ENCODE measurements around the gene PALM3. TPM values are rescaled to one million over a fixed set of nuclear protein-coding genes. Genes with fewer than 3 reads are reported as not detected.

Gene PALM3
- total RNA-seq, 1 experiment from 2014 or later, result 3.3 TPM

DNA sequence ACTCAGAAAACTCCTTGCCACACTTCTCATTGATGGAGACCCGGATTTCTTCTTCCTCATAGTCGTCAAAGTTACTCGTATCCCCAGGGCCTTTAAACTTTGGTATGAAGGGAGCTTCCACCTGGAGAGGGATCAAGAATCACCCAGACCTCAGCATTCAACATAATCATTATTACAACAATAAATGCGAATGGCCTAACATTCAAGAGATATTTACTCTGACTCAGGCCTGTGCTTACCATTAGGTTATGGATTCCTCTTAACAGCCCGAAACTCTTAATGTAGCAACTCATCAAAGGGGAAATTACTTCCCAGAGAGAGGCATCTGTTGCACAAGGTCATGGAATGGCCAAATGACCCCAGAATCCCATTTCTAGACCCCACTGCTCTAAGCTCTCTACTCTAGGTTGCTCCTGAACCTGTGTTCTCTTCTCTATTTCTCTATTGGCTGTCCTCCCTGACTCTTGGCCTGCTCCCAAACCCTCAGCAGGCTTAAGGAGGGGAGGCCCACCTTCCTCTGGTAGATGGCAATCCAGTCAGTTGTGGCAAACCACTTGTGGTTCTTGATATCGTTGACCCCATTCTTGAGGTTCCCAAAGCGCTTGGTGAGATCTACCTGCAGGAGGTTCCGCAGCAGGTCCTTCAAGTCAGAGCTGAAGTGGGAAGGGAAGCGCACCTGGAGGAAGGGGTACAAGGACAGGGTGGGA lies 31.4 kb upstream of the PALM3 start:
- no peaks in the 10 kb centered on the region for H3K79me2 ChIP-seq (ENCODE audit: insufficient read depth, low read length)
- H3K27me3 ChIP-seq (ENCODE audit: insufficient read depth, low read length), result no peaks in the 10 kb centered on the region
- no peaks in the 10 kb centered on the region for H4K20me1 ChIP-seq (ENCODE audit: insufficient read depth)
- H3K9me2 ChIP-seq (ENCODE audit: insufficient read depth), result no peaks in the 10 kb centered on the region
- no peak overlapping the region for H3K27ac ChIP-seq (ENCODE audit: low read depth, low read length)
- TF ChIP-seq EZH2 (IDR thresholded peaks at IDR 0.05) (no peak), RAD21 (IDR thresholded peaks at IDR 0.05; ENCODE audit: low read depth) (no peak), YY1 (IDR thresholded peaks at IDR 0.05; ENCODE audit: extremely low read depth, insufficient replicate concordance, low read depth, low read length) (no peak), FOSL1 (IDR thresholded peaks at IDR 0.05; ENCODE audit: low read depth) (no peak), JUND (IDR thresholded peaks at IDR 0.05) (no peak), CBX3 (IDR thresholded peaks at IDR 0.05; ENCODE audit: low read depth) (peak; percentile 52; the same call in 1 of the 2 replicates), ZFX (IDR thresholded peaks at IDR 0.05) (no peak)
- TF ChIP-seq, protein P1, sequence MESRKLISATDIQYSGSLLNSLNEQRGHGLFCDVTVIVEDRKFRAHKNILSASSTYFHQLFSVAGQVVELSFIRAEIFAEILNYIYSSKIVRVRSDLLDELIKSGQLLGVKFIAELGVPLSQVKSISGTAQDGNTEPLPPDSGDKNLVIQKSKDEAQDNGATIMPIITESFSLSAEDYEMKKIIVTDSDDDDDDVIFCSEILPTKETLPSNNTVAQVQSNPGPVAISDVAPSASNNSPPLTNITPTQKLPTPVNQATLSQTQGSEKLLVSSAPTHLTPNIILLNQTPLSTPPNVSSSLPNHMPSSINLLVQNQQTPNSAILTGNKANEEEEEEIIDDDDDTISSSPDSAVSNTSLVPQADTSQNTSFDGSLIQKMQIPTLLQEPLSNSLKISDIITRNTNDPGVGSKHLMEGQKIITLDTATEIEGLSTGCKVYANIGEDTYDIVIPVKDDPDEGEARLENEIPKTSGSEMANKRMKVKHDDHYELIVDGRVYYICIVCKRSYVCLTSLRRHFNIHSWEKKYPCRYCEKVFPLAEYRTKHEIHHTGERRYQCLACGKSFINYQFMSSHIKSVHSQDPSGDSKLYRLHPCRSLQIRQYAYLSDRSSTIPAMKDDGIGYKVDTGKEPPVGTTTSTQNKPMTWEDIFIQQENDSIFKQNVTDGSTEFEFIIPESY (IDR thresholded peaks at IDR 0.05; ENCODE audit: extremely low read depth, insufficient replicate concordance, low read length), result no peak
- TF ChIP-seq, protein P2, sequence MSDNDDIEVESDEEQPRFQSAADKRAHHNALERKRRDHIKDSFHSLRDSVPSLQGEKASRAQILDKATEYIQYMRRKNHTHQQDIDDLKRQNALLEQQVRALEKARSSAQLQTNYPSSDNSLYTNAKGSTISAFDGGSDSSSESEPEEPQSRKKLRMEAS (IDR thresholded peaks at IDR 0.05), result no peak
- H3K4me3 ChIP-seq (replicated peaks in 1 of 2; ENCODE audit: low read depth in 1 of 2, low read length in 2 of 2), result no peak overlapping the region
- H3K4me2 ChIP-seq (ENCODE audit: low read length), result no peak overlapping the region
- intact Hi-C loops (cut with micrococcal nuclease), result no loop called here
- peaks cover 12 to 19% of the 10 kb centered on the region in 2 experiments for H3K4me1 ChIP-seq (ENCODE audit: control insufficient read depth in 1 of 2, insufficient read depth in 2 of 2, low read length in 2 of 2)
- BruUV-seq (replicated peaks), result no TSS peak
- ChIA-PET POLR2A (no interaction called here), CTCF (interaction anchor here (0.6 kb wide), 1 partner anchor 22 kb away, joined by 3 read pairs; no protein-coding TSS in a partner anchor), RAD21 (ENCODE audit: low non-redundant PET in 1 of 2, low total read pairs in 2 of 2, uncharacterized antibody in 2 of 2, unreplicated experiment in 2 of 2) (no interaction called here)
- peaks cover 3 to 7% of the 10 kb centered on the region in 2 experiments; a peak in 1 of 4 replicates for H3K9me3 ChIP-seq (ENCODE audit: control insufficient read depth in 1 of 2, insufficient read depth in 1 of 2, low read depth in 1 of 2, low read length in 2 of 2)
- no peak overlapping the region for H3K9ac ChIP-seq (ENCODE audit: low read length)
- ATAC-seq, result no peak
- no peak overlapping the region for H2AFZ ChIP-seq (ENCODE audit: low read depth, low read length, poor library complexity, severe bottlenecking)
- H3K36me3 ChIP-seq (ENCODE audit: control insufficient read depth in 1 of 2, insufficient read depth in 2 of 2, low read length in 2 of 2), result peaks cover 0 to 6% of the 10 kb centered on the region in 2 experiments; a peak in 1 of 4 replicates
- no peak for DNase-seq (ENCODE audit: low read depth, low spot score)

Measured in HCT116 (cell line).